HepG2 (cell line): ENCODE measurements around the gene CA6. TPM values are rescaled to one million over a fixed set of nuclear protein-coding genes. Genes with fewer than 3 reads are reported as not detected.

Experiments used
- ATAC-seq: fragments of 200-7000 bp; cut with Tn5 transposase; 3 replicates; pipeline ENCODE4 v1.9.1; 2020; ENCODE audit warnings: mild to moderate bottlenecking, moderate library complexity
- BruUV-seq: library from RNA; stranded (reverse); fragments of 400-500 nt; replicated peaks from 2 replicates; lab custom pipeline; 2021; lab: Mats Ljungman, UMichigan
- CTCF ChIA-PET: fragments of 300-600 bp; formaldehyde crosslinking; extraction: SDS; loops from one replicate; lab custom pipeline; 2021; ENCODE audit warnings: low total read pairs, inconsistent platforms, low intra/inter-chr PET ratio; lab: Yijun Ruan, JAX
- POLR2A ChIA-PET: fragments of 350-600 bp; sonication (Branson Sonifier 250); formaldehyde crosslinking; loops from one replicate; lab custom pipeline; 2020; ENCODE audit warnings: antibody characterized with exemption, inconsistent platforms; lab: Yijun Ruan, JAX
- DNase-seq: peaks from one replicate; pipeline ENCODE4 v3.0.0-alpha.2; 2015; ENCODE audit warnings: low spot score
- FAIRE-seq: peaks from 3 replicates; lab custom pipeline; 2011; peaks lifted over from hg19 to GRCh38; lab: Jason Lieb, UNC
- H2AFZ ChIP-seq: one replicate; pipeline ENCODE4 v1.6.1; 2011; ENCODE audit warnings: low read length, inconsistent platforms
- H3K27ac ChIP-seq: fragments of 300-600 bp; 3 replicates; pipeline ENCODE4 v1.8.0; 2011; ENCODE audit warnings: mixed run types, mild to moderate bottlenecking, mixed read lengths, low read length, inconsistent platforms; ENCODE audit not compliant: insufficient read depth; ENCODE audit errors: extremely low read length
- H3K27me3 ChIP-seq, 2 experiments: fragments of 200-600 bp in 1 of 2; 2 replicates in 1 of 2; 3 replicates in 1 of 2; pipeline versions ENCODE4 v1.6.0 to v1.8.0; 2011; ENCODE audit warnings: low read length in 2 of 2, mild to moderate bottlenecking in 2 of 2, moderate library complexity in 2 of 2, inconsistent platforms in 1 of 2; ENCODE audit not compliant: insufficient read depth in 2 of 2, control insufficient read depth in 1 of 2
- H3K36me3 ChIP-seq, 2 experiments: fragments of 200-600 bp in 1 of 2; replicated peaks in 1 of 2; 2 replicates in 1 of 2; 3 replicates in 1 of 2; pipeline versions ENCODE4 v1.5.1 to v1.8.0; 2011; ENCODE audit warnings: low read length in 2 of 2, inconsistent platforms in 1 of 2; ENCODE audit not compliant: insufficient read depth in 2 of 2, control insufficient read depth in 1 of 2
- H3K4me1 ChIP-seq: 2 replicates; pipeline ENCODE4 v1.5.1; 2012; ENCODE audit warnings: low read length, inconsistent platforms; ENCODE audit not compliant: insufficient read depth
- H3K4me2 ChIP-seq: 2 replicates; pipeline ENCODE4 v1.6.0; 2011; ENCODE audit warnings: low read depth, low read length, inconsistent platforms
- H3K4me3 ChIP-seq, 3 experiments: fragments of 200-600 bp in 1 of 3; sonication (generic), shearing (Covaris generic) in 1 of 3; replicated peaks in 1 of 3; 2 replicates each; pipeline ENCODE4 v1.5.1; 2011 to 2016; ENCODE audit warnings: low read length in 3 of 3, inconsistent platforms in 2 of 3, low read depth in 2 of 3, mild to moderate bottlenecking in 2 of 3, control low read depth in 1 of 3, mixed read lengths in 1 of 3; ENCODE audit not compliant: insufficient read depth in 1 of 3
- H3K79me2 ChIP-seq: one replicate; pipeline ENCODE4 v1.6.1; 2011; ENCODE audit warnings: low read length, inconsistent platforms; ENCODE audit not compliant: insufficient read depth
- H3K9ac ChIP-seq: 2 replicates; pipeline ENCODE4 v1.6.0; 2011; ENCODE audit warnings: mild to moderate bottlenecking, low read depth, low read length, inconsistent platforms; ENCODE audit not compliant: insufficient read depth
- H3K9me3 ChIP-seq: 2 replicates; pipeline ENCODE4 v1.5.1; 2012; ENCODE audit warnings: mild to moderate bottlenecking, low read length
- H4K20me1 ChIP-seq: 2 replicates; pipeline ENCODE4 v1.6.0; 2011; ENCODE audit warnings: inconsistent platforms, mild to moderate bottlenecking, low read length, moderate library complexity; ENCODE audit not compliant: insufficient read depth
- CEBPB ChIP-seq: IDR thresholded peaks from 2 replicates; pipeline ENCODE4 v1.6.1; 2011; ENCODE audit warnings: low read depth, low read length, improper control_type of control experiment, borderline replicate concordance
- CEBPZ ChIP-seq: IDR thresholded peaks from 2 replicates; pipeline ENCODE4 v1.6.1; 2012; ENCODE audit warnings: low read length, improper control_type of control experiment
- IKZF5 ChIP-seq: IDR thresholded peaks from 2 replicates; pipeline ENCODE4 v1.6.1; 2018; ENCODE audit warnings: missing genetic modification reagents, mild to moderate bottlenecking, missing compliant biosample characterization
- NONO ChIP-seq, 2 experiments: fragments of 450-650 bp in 1 of 2; sonication (generic) in 1 of 2; formaldehyde crosslinking in 1 of 2; IDR thresholded peaks in 1 of 2; conservative IDR thresholded peaks in 1 of 2; 2 replicates each; pipeline versions ENCODE4 v1.6.1 to v1.8.0; 2017 to 2022; ENCODE audit warnings: mild to moderate bottlenecking in 1 of 2, missing genetic modification reagents in 1 of 2, moderate library complexity in 1 of 2
- PCBP2 ChIP-seq: fragments of 200-400 bp; formaldehyde crosslinking; optimal IDR thresholded peaks from 2 replicates; pipeline ENCODE3; 2018; ENCODE audit warnings: low read length, low read depth; ENCODE audit not compliant: poor library complexity, severe bottlenecking
- PPARG ChIP-seq: conservative IDR thresholded peaks from 2 replicates; pipeline ENCODE4 v1.6.1; 2016; ENCODE audit warnings: missing biosample characterization, missing genetic modification reagents
- TRAFD1 ChIP-seq: sonication (generic); formaldehyde crosslinking; IDR thresholded peaks from 2 replicates; pipeline ENCODE4 v1.5.1; 2020; ENCODE audit warnings: missing genetic modification reagents, mild to moderate bottlenecking, borderline replicate concordance
- TSC22D2 ChIP-seq: sonication (generic); formaldehyde crosslinking; IDR thresholded peaks from 2 replicates; pipeline ENCODE4 v1.5.1; 2020; ENCODE audit warnings: missing genetic modification reagents, mild to moderate bottlenecking, borderline replicate concordance
- ZKSCAN1 ChIP-seq: fragments of 150-350 bp; IDR thresholded peaks from 2 replicates; pipeline ENCODE4 v1.6.1; 2014; ENCODE audit warnings: low read length
- ZNF121 ChIP-seq: sonication (generic); formaldehyde crosslinking; IDR thresholded peaks from 2 replicates; pipeline ENCODE4 v1.5.0; 2020; ENCODE audit warnings: mild to moderate bottlenecking, missing genetic modification reagents
- ZNF343 ChIP-seq: sonication (generic); formaldehyde crosslinking; IDR thresholded peaks from 2 replicates; pipeline ENCODE4 v1.4.0; 2020; ENCODE audit warnings: mild to moderate bottlenecking, missing genetic modification reagents
- ZNF687 ChIP-seq: sonication (generic); formaldehyde crosslinking; IDR thresholded peaks from 2 replicates; pipeline ENCODE4 v1.5.1; 2020; ENCODE audit warnings: mild to moderate bottlenecking, missing genetic modification reagents, moderate library complexity
- ZNF761 ChIP-seq: sonication (generic); formaldehyde crosslinking; conservative IDR thresholded peaks from 2 replicates; pipeline ENCODE4 v1.4.0; 2020; ENCODE audit warnings: mild to moderate bottlenecking, missing genetic modification reagents
- ZSCAN22 ChIP-seq: sonication (generic); formaldehyde crosslinking; IDR thresholded peaks from 2 replicates; pipeline ENCODE4 v1.4.0; 2020; ENCODE audit warnings: mild to moderate bottlenecking, missing genetic modification reagents
- WGBS: methylation state at CpG from one replicate; pipeline ENCODE4 v1.1.6; 2017; ENCODE audit warnings: low lambda C conversion rate; 5-methylcytosine and 5-hydroxymethylcytosine counted together
- in situ Hi-C: cut with HindIII; loops from 2 replicates; pipeline ENCODE4 v1.10.0; 2017; ENCODE audit warnings: low pct_unique_long_range_greater_than_20kb; ENCODE audit not compliant: extremely low pct_ligation_motif_present
- intact Hi-C: fragments of 100-400 bp; cut with micrococcal nuclease; formaldehyde crosslinking; loops from one replicate; pipeline ENCODE4 v1.10.0; 2022; ENCODE audit not compliant: unreplicated experiment
- polyA plus RNA-seq, 8 experiments: library from polyadenylated mRNA; depleted of rRNA in 3 of 8; stranded (reverse) in 7 of 8; unstranded in 1 of 8; fragments of >200 nt; fragmentation: Illumina TruSeq in 4 of 8; extraction: Trizol in 4 of 8; gene quantifications; 2 replicates each; pipeline versions ENCODE4 v1.2.1 to v1.2.3, GENCODE V29; 2011 to 2016; ENCODE audit warnings: low read depth in 4 of 8, missing spikeins in 1 of 8, mixed read lengths in 1 of 8; ENCODE audit not compliant: insufficient read depth in 1 of 8
- total RNA-seq, 5 experiments: library from RNA; depleted of rRNA; stranded (reverse); fragments of >200 nt; fragmentation: Illumina TruSeq; extraction: Trizol; gene quantifications; 2 replicates each; pipeline ENCODE4 v1.2.3, GENCODE V29; 2016; ENCODE audit warnings: low read depth in 1 of 5

CA6 gene
- total and polyA plus RNA-seq, 2 of the 13 experiments (the other 11 are each of a cell fraction or from before 2014, with no cell fraction given) = not detected

GRCh38 chr1:8986814-8987190 is 41.1 kb downstream of the CA6 start:
- no peaks in the 10 kb centered on the region for H3K79me2 ChIP-seq
- ATAC-seq (no peak), DNase-seq (no peak), FAIRE-seq (no peak)
- intact Hi-C loops = no loop called here
- H3K9me3 ChIP-seq = no peaks in the 10 kb centered on the region
- no peak overlapping the region for H3K27ac ChIP-seq
- POLR2A ChIA-PET = interaction anchor here (1.1 kb wide), 1 partner anchor 24 kb away, joined by 3 read pairs; no protein-coding TSS in a partner anchor
- no peak overlapping the region; a peak in 1 of 6 replicates for H3K4me3 ChIP-seq
- whole genome bisulfite sequencing = 32% methylated on average over 10 of the region's 10 CpGs
- no TSS peak for BruUV-seq
- H4K20me1 ChIP-seq = no peaks in the 10 kb centered on the region
- H3K9ac ChIP-seq = no peak overlapping the region
- H3K36me3 ChIP-seq = no peaks in the 10 kb centered on the region
- CTCF ChIA-PET = no interaction called here
- in situ Hi-C loops = loop anchor here (5.0 kb wide), 1 partner anchor 65 kb away; no protein-coding TSS in a partner anchor
- H3K27me3 ChIP-seq = peaks cover 0 to 8% of the 10 kb centered on the region in 2 experiments; a peak in 1 of 5 replicates
- H3K4me2 ChIP-seq = peak overlapping the region; percentile 46
- no peak overlapping the region for H2AFZ ChIP-seq
- peaks cover 57% of the 10 kb centered on the region for H3K4me1 ChIP-seq
- TF ChIP-seq CEBPB (no peak), PCBP2 (no peak), TRAFD1 (CRISPR knock-in tag) (no peak), ZNF761 (CRISPR knock-in tag) (no peak), ZNF121 (CRISPR knock-in tag) (0 out of 2 replicates have a peak, but pooled peaks have one; percentile 21), ZKSCAN1 (no peak), TSC22D2 (CRISPR knock-in tag) (no peak), CEBPZ (no peak), ZSCAN22 (CRISPR knock-in tag) (no peak), IKZF5 (no peak), ZNF687 (CRISPR knock-in tag) (0 out of 2 replicates have a peak, but pooled peaks have one; percentile 33), NONO (IDR thresholded peaks at IDR 0.05) (no peak), NONO (CRISPR knock-in tag; conservative IDR thresholded peaks at IDR 0.05) (no peak), PPARG (no peak), ZNF343 (CRISPR knock-in tag) (no peak)
